DOHH2 (cell line): ENCODE data around the gene AAMP.
A peak's percentile ranks its signal among the peaks of the same experiment; 100 is the strongest.

Experiments
- H3F3A ChIP-seq: fragments of 200-600 bp; sonication (generic), shearing (Covaris generic); 2 replicates; pipeline ENCODE4 v1.6.0; 2016; ENCODE audit warnings: antibody characterized with exemption, mild to moderate bottlenecking; ENCODE audit not compliant: control insufficient read depth, insufficient read depth
- H3K27ac ChIP-seq: fragments of 200-600 bp; sonication (generic); 2 replicates; pipeline ENCODE4 v1.5.1; 2014; ENCODE audit warnings: low read depth, mild to moderate bottlenecking, low read length, moderate library complexity
- H3K27me3 ChIP-seq: fragments of 200-600 bp; sonication (generic); 2 replicates; pipeline ENCODE4 v1.6.1; 2014; ENCODE audit warnings: mild to moderate bottlenecking, low read length, mixed read lengths; ENCODE audit not compliant: control insufficient read depth
- H3K36me3 ChIP-seq: fragments of 200-600 bp; sonication (generic); 2 replicates; pipeline ENCODE4 v1.6.1; 2014; ENCODE audit warnings: mild to moderate bottlenecking, low read length, moderate library complexity, mixed read lengths; ENCODE audit not compliant: control insufficient read depth
- H3K4me1 ChIP-seq: fragments of 200-600 bp; sonication (generic); 2 replicates; pipeline ENCODE4 v1.6.1; 2014; ENCODE audit warnings: mild to moderate bottlenecking, low read length, mixed read lengths; ENCODE audit not compliant: control insufficient read depth
- H3K4me2 ChIP-seq: fragments of 200-600 bp; sonication (generic); 2 replicates; pipeline ENCODE4 v1.6.0; 2014; ENCODE audit warnings: mild to moderate bottlenecking, low read length, moderate library complexity
- H3K4me3 ChIP-seq: fragments of 200-600 bp; sonication (generic); 2 replicates; pipeline ENCODE4 v1.5.1; 2014; ENCODE audit warnings: mild to moderate bottlenecking, low read length, mixed read lengths
- H3K79me2 ChIP-seq: fragments of 200-600 bp; sonication (generic); 2 replicates; pipeline ENCODE4 v1.6.1; 2014; ENCODE audit warnings: mild to moderate bottlenecking, low read length, mixed read lengths; ENCODE audit not compliant: control insufficient read depth
- H3K9me2 ChIP-seq: fragments of 200-600 bp; sonication (generic); replicated peaks from 2 replicates; pipeline ENCODE4 v1.6.1; 2014; ENCODE audit warnings: mild to moderate bottlenecking, low read length, mixed read lengths; ENCODE audit not compliant: control insufficient read depth
- H3K9me3 ChIP-seq: fragments of 200-600 bp; sonication (generic); 2 replicates; pipeline ENCODE4 v1.6.1; 2014; ENCODE audit warnings: antibody characterized with exemption, low read length, mixed read lengths; ENCODE audit not compliant: control insufficient read depth, insufficient read depth
- H4K20me1 ChIP-seq: fragments of 200-600 bp; sonication (generic); 2 replicates; pipeline ENCODE4 v1.6.0; 2014; ENCODE audit warnings: low read depth, mild to moderate bottlenecking, antibody characterized with exemption, low read length, moderate library complexity; ENCODE audit not compliant: control insufficient read depth, insufficient read depth
- CTCF ChIP-seq: fragments of 200-600 bp; sonication (generic); IDR thresholded peaks from one replicate; pipeline ENCODE4 v1.5.1; 2014; ENCODE audit warnings: antibody characterized with exemption, mild to moderate bottlenecking, low read depth, low read length; ENCODE audit not compliant: poor library complexity, severe bottlenecking
- EZH2phosphoT487 ChIP-seq: fragments of 200-600 bp; sonication (generic); IDR thresholded peaks from 2 replicates; pipeline ENCODE4 v1.6.1; 2017; ENCODE audit warnings: borderline replicate concordance, mild to moderate bottlenecking, antibody characterized with exemption, low read length, moderate library complexity, mixed read lengths

The AAMP gene

DNA sequence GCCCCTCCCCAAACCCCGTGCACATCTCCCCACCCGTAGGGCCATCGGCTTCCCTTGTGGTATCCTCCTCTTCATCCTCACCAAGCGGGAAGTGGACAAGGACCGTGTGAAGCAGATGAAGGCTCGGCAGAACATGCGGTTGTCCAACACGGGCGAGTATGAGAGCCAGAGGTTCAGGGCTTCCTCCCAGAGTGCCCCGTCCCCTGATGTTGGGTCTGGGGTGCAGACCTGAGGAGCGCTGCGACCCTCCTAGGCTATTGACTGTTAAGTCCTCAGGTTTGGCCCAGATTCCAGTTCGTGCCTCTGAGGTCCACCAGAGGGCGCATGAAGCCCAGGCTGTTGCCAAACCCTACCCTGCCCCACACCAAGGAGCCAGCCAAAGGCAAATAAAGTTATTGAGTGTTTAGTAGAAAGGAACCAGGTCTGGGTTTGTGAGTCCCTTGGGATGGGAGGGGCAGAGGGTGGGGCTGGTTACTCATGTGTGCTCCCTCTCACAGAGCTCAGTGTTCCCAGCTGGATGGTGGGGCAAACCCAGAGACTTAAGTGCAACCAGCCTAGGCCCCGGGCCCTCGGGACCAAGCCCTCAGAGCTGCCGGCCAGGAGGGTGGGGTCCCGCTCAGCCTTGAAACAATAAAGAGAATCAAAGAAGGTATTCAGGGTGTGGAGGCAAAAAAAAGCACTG, 2.7 kb upstream of the AAMP start:
- H3K9me2 ChIP-seq = no peaks in the 10 kb centered on the region
- H3K4me2 ChIP-seq = peak overlapping the region; percentile 97
- no peaks in the 10 kb centered on the region for H3K27me3 ChIP-seq
- peaks cover 4% of the 10 kb centered on the region; the same call in 1 of the 2 replicates for H3F3A ChIP-seq
- no peak overlapping the region for H3K27ac ChIP-seq
- H3K36me3 ChIP-seq = peaks cover 56% of the 10 kb centered on the region
- no peaks in the 10 kb centered on the region for H4K20me1 ChIP-seq
- H3K4me1 ChIP-seq = peaks cover 30% of the 10 kb centered on the region
- H3K4me3 ChIP-seq = peak overlapping the region; percentile 20; the same call in 1 of the 2 replicates
- H3K9me3 ChIP-seq = no peaks in the 10 kb centered on the region
- TF ChIP-seq EZH2phosphoT487 (no peak), CTCF (peak; percentile 94)
- peaks cover 35% of the 10 kb centered on the region for H3K79me2 ChIP-seq

GRCh38 chr2:218271865-218272530, 2.1 kb upstream of the AAMP start:
- no peaks in the 10 kb centered on the region for H4K20me1 ChIP-seq
- TF ChIP-seq CTCF (no peak), EZH2phosphoT487 (no peak)
- no peak overlapping the region for H3K27ac ChIP-seq
- H3F3A ChIP-seq = peaks cover 4% of the 10 kb centered on the region; the same call in 1 of the 2 replicates
- peak overlapping the region; percentile 85 for H3K4me3 ChIP-seq
- H3K9me2 ChIP-seq = no peaks in the 10 kb centered on the region
- no peaks in the 10 kb centered on the region for H3K9me3 ChIP-seq
- peaks cover 30% of the 10 kb centered on the region for H3K4me1 ChIP-seq
- peaks cover 56% of the 10 kb centered on the region for H3K36me3 ChIP-seq
- peaks cover 36% of the 10 kb centered on the region for H3K79me2 ChIP-seq
- H3K27me3 ChIP-seq = no peaks in the 10 kb centered on the region
- H3K4me2 ChIP-seq = peak overlapping the region; percentile 97

DNA sequence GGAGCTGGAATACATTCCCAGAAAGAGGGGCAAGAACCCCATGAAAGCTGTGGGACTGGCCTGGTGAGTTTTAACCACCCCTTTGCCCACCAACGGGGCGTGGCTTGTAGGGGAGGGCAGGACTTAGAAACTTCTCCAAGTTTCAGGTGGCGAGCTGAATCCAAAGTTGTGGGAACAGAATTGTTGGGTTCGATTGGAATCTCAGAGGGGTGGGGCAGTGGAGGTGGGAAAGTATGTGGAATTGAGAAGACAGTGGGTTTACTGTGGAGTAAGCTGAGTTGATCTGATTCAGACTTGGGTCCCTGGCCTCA, 1.5 kb upstream of the AAMP start:
- peaks cover 30% of the 10 kb centered on the region for H3K4me1 ChIP-seq
- H3K9me3 ChIP-seq = no peaks in the 10 kb centered on the region
- no peak overlapping the region for H3K27ac ChIP-seq
- H3F3A ChIP-seq = peaks cover 4% of the 10 kb centered on the region; the same call in 1 of the 2 replicates
- H3K4me2 ChIP-seq = peak overlapping the region; percentile 97
- H3K27me3 ChIP-seq = no peaks in the 10 kb centered on the region
- H3K36me3 ChIP-seq = peaks cover 56% of the 10 kb centered on the region
- H3K4me3 ChIP-seq = peak overlapping the region; percentile 85
- H3K79me2 ChIP-seq = peaks cover 36% of the 10 kb centered on the region
- H4K20me1 ChIP-seq = no peaks in the 10 kb centered on the region
- no peaks in the 10 kb centered on the region for H3K9me2 ChIP-seq
- TF ChIP-seq CTCF (no peak), EZH2phosphoT487 (no peak)
